ENCODE results near the gene USP17L28. TPM values are rescaled to one million over a fixed set of nuclear protein-coding genes. Genes with fewer than 3 reads are reported as not detected.
"Not testable (repeated sequence)": the region's sequence is repeated elsewhere in the genome, so short reads cannot be mapped to it uniquely, and the experiment has no call there.

USP17L28 gene, protein sequence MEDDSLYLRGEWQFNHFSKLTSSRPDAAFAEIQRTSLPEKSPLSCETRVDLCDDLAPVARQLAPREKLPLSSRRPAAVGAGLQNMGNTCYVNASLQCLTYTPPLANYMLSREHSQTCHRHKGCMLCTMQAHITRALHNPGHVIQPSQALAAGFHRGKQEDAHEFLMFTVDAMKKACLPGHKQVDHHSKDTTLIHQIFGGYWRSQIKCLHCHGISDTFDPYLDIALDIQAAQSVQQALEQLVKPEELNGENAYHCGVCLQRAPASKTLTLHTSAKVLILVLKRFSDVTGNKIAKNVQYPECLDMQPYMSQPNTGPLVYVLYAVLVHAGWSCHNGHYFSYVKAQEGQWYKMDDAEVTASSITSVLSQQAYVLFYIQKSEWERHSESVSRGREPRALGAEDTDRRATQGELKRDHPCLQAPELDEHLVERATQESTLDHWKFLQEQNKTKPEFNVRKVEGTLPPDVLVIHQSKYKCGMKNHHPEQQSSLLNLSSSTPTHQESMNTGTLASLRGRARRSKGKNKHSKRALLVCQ
- polyA plus RNA-seq (2013, experiment 1 of 2) = not detected
- polyA plus RNA-seq (2013, experiment 2 of 2) = not detected

DNA sequence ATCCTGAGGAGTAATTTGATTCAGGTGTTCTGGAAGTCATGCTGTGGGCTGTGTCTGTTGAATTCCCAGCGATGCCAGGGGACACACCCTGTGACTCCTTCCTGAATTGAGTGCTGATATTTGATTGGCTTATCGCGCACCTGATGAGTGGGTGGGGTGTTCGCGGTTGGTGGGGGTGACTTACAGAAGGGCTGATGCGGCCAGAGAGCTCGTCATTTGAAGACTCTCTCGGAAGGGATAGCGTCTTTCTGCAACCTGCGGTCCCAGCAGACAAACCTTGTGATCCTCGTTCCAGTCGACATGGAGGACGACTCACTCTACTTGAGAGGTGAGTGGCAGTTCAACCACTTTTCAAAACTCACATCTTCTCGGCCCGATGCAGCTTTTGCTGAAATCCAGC, at the start of gene USP17L28:
TSS of gene USP17L28 (plus strand) at position 301 of the 400 bp plus-strand sequence. CDS start at position 301, 0 bp downstream.
- not testable (repeated sequence) for H2BK120ac ChIP-seq (ENCODE audit: low read depth, low read length); H2AK5ac ChIP-seq (ENCODE audit: low read length, severe bottlenecking); H3K18ac ChIP-seq (ENCODE audit: low read depth in 1 of 2, low read length in 2 of 2); H3K27me3 ChIP-seq (ENCODE audit: control insufficient read depth in 1 of 2, insufficient read depth in 1 of 2, low read length in 2 of 2); H3K14ac ChIP-seq (ENCODE audit: low read length in 2 of 2); H3K79me1 ChIP-seq (replicated peaks; ENCODE audit: low read length, poor library complexity, severe bottlenecking); H3K36me3 ChIP-seq (ENCODE audit: control insufficient read depth in 1 of 2, insufficient read depth in 2 of 2, low read depth in 1 of 2, low read length in 2 of 2); H3K27ac ChIP-seq (ENCODE audit: low read length, poor library complexity, severe bottlenecking); H3K23ac ChIP-seq (ENCODE audit: low read length in 2 of 2); H4K91ac ChIP-seq (ENCODE audit: low read length); H2BK15ac ChIP-seq (ENCODE audit: low read depth, poor library complexity, severe bottlenecking); H3K9me3 ChIP-seq (ENCODE audit: control insufficient read depth, low read length); H3K9ac ChIP-seq (ENCODE audit: low read length); H2BK5ac ChIP-seq (ENCODE audit: low read depth, low read length, poor library complexity, severe bottlenecking); DNase-seq; H3K4me2 ChIP-seq (ENCODE audit: low read length, poor library complexity, severe bottlenecking); H3K4ac ChIP-seq (ENCODE audit: low read depth in 1 of 2, low read length in 2 of 2); H4K8ac ChIP-seq (ENCODE audit: low read length); H3K4me1 ChIP-seq (ENCODE audit: control insufficient read depth, insufficient read depth, low read depth, low read length); H2BK12ac ChIP-seq (ENCODE audit: low read length in 2 of 2); H2AFZ ChIP-seq (ENCODE audit: low read depth, low read length); H3K4me3 ChIP-seq (ENCODE audit: insufficient read depth in 1 of 2, low read depth in 1 of 2, low read length in 2 of 2)
- no CpG with 5 or more reads among the region's 15 CpGs for WGBS

DNA sequence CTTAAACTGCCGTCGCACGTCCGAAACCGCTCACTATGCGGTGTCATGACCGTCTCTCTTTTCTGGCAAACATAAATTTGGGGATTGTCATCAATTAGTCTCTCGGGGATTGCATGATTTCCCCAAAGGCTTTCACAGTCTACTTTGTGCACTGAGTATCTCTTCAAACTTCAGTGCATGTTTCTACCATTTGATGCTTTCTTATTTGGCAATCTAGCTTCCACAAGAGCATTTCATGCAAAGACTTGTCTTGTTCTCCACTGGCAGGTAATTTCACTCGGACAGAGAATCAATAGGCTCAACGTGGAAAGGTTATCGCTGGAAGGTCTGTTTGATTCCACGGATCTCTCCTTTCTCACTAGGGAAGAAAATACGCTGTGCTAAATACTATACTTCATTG, 24.5 kb upstream of the USP17L28 start:
- not testable (repeated sequence) for H4K8ac ChIP-seq (ENCODE audit: low read length); H3K79me1 ChIP-seq (replicated peaks; ENCODE audit: low read length, poor library complexity, severe bottlenecking); H3K18ac ChIP-seq (ENCODE audit: low read depth in 1 of 2, low read length in 2 of 2); H2BK5ac ChIP-seq (ENCODE audit: low read depth, low read length, poor library complexity, severe bottlenecking); H3K4me2 ChIP-seq (ENCODE audit: low read length, poor library complexity, severe bottlenecking); H4K91ac ChIP-seq (ENCODE audit: low read length); H3K9me3 ChIP-seq (ENCODE audit: control insufficient read depth, low read length); H3K4me1 ChIP-seq (ENCODE audit: control insufficient read depth, insufficient read depth, low read depth, low read length); H3K27ac ChIP-seq (ENCODE audit: low read length, poor library complexity, severe bottlenecking); H2BK15ac ChIP-seq (ENCODE audit: low read depth, poor library complexity, severe bottlenecking); H3K9ac ChIP-seq (ENCODE audit: low read length); H3K4ac ChIP-seq (ENCODE audit: low read depth in 1 of 2, low read length in 2 of 2); H3K4me3 ChIP-seq (ENCODE audit: insufficient read depth in 1 of 2, low read depth in 1 of 2, low read length in 2 of 2); H2AFZ ChIP-seq (ENCODE audit: low read depth, low read length); H3K14ac ChIP-seq (ENCODE audit: low read length in 2 of 2); H3K36me3 ChIP-seq (ENCODE audit: control insufficient read depth in 1 of 2, insufficient read depth in 2 of 2, low read depth in 1 of 2, low read length in 2 of 2); H2BK120ac ChIP-seq (ENCODE audit: low read depth, low read length); H3K27me3 ChIP-seq (ENCODE audit: control insufficient read depth in 1 of 2, insufficient read depth in 1 of 2, low read length in 2 of 2); H2BK12ac ChIP-seq (ENCODE audit: low read length in 2 of 2); DNase-seq; H3K23ac ChIP-seq (ENCODE audit: low read length in 2 of 2); H2AK5ac ChIP-seq (ENCODE audit: low read length, severe bottlenecking)
- 91% methylated on average over 8 of the region's 13 CpGs for WGBS

DNA sequence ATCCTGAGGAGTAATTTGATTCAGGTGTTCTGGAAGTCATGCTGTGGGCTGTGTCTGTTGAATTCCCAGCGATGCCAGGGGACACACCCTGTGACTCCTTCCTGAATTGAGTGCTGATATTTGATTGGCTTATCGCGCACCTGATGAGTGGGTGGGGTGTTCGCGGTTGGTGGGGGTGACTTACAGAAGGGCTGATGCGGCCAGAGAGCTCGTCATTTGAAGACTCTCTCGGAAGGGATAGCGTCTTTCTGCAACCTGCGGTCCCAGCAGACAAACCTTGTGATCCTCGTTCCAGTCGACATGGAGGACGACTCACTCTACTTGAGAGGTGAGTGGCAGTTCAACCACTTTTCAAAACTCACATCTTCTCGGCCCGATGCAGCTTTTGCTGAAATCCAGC, 23.8 kb upstream of the USP17L28 start, which contains the start of gene USP17L24:
TSS of gene USP17L24 (plus strand) at position 301 of the 400 bp plus-strand sequence. CDS start at position 301, 0 bp downstream.
- not testable (repeated sequence) for H3K9me3 ChIP-seq (ENCODE audit: control insufficient read depth, low read length); H2BK12ac ChIP-seq (ENCODE audit: low read length in 2 of 2); H3K4me3 ChIP-seq (ENCODE audit: insufficient read depth in 1 of 2, low read depth in 1 of 2, low read length in 2 of 2); H3K4me1 ChIP-seq (ENCODE audit: control insufficient read depth, insufficient read depth, low read depth, low read length); H2AFZ ChIP-seq (ENCODE audit: low read depth, low read length); H3K9ac ChIP-seq (ENCODE audit: low read length); H3K4me2 ChIP-seq (ENCODE audit: low read length, poor library complexity, severe bottlenecking); DNase-seq; H2AK5ac ChIP-seq (ENCODE audit: low read length, severe bottlenecking); H3K27me3 ChIP-seq (ENCODE audit: control insufficient read depth in 1 of 2, insufficient read depth in 1 of 2, low read length in 2 of 2); H2BK120ac ChIP-seq (ENCODE audit: low read depth, low read length); H3K23ac ChIP-seq (ENCODE audit: low read length in 2 of 2); H4K8ac ChIP-seq (ENCODE audit: low read length); H3K79me1 ChIP-seq (replicated peaks; ENCODE audit: low read length, poor library complexity, severe bottlenecking); H3K14ac ChIP-seq (ENCODE audit: low read length in 2 of 2); H4K91ac ChIP-seq (ENCODE audit: low read length); H3K18ac ChIP-seq (ENCODE audit: low read depth in 1 of 2, low read length in 2 of 2); H3K27ac ChIP-seq (ENCODE audit: low read length, poor library complexity, severe bottlenecking); H3K36me3 ChIP-seq (ENCODE audit: control insufficient read depth in 1 of 2, insufficient read depth in 2 of 2, low read depth in 1 of 2, low read length in 2 of 2); H3K4ac ChIP-seq (ENCODE audit: low read depth in 1 of 2, low read length in 2 of 2); H2BK5ac ChIP-seq (ENCODE audit: low read depth, low read length, poor library complexity, severe bottlenecking); H2BK15ac ChIP-seq (ENCODE audit: low read depth, poor library complexity, severe bottlenecking)
- no CpG with 5 or more reads among the region's 15 CpGs for WGBS

DNA sequence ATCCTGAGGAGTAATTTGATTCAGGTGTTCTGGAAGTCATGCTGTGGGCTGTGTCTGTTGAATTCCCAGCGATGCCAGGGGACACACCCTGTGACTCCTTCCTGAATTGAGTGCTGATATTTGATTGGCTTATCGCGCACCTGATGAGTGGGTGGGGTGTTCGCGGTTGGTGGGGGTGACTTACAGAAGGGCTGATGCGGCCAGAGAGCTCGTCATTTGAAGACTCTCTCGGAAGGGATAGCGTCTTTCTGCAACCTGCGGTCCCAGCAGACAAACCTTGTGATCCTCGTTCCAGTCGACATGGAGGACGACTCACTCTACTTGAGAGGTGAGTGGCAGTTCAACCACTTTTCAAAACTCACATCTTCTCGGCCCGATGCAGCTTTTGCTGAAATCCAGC, 19.1 kb upstream of the USP17L28 start, which contains the start of gene USP17L25:
TSS of gene USP17L25 (plus strand) at position 301 of the 400 bp plus-strand sequence. CDS start at position 301, 0 bp downstream.
- not testable (repeated sequence) for H3K18ac ChIP-seq (ENCODE audit: low read depth in 1 of 2, low read length in 2 of 2); H3K4me3 ChIP-seq (ENCODE audit: insufficient read depth in 1 of 2, low read depth in 1 of 2, low read length in 2 of 2); H2AFZ ChIP-seq (ENCODE audit: low read depth, low read length); H4K8ac ChIP-seq (ENCODE audit: low read length); H3K9ac ChIP-seq (ENCODE audit: low read length); H2BK12ac ChIP-seq (ENCODE audit: low read length in 2 of 2); H2BK15ac ChIP-seq (ENCODE audit: low read depth, poor library complexity, severe bottlenecking); H4K91ac ChIP-seq (ENCODE audit: low read length); H3K4me1 ChIP-seq (ENCODE audit: control insufficient read depth, insufficient read depth, low read depth, low read length); H3K4ac ChIP-seq (ENCODE audit: low read depth in 1 of 2, low read length in 2 of 2); DNase-seq; H3K36me3 ChIP-seq (ENCODE audit: control insufficient read depth in 1 of 2, insufficient read depth in 2 of 2, low read depth in 1 of 2, low read length in 2 of 2); H3K14ac ChIP-seq (ENCODE audit: low read length in 2 of 2); H3K27ac ChIP-seq (ENCODE audit: low read length, poor library complexity, severe bottlenecking); H3K27me3 ChIP-seq (ENCODE audit: control insufficient read depth in 1 of 2, insufficient read depth in 1 of 2, low read length in 2 of 2); H3K23ac ChIP-seq (ENCODE audit: low read length in 2 of 2); H2BK120ac ChIP-seq (ENCODE audit: low read depth, low read length); H2AK5ac ChIP-seq (ENCODE audit: low read length, severe bottlenecking); H2BK5ac ChIP-seq (ENCODE audit: low read depth, low read length, poor library complexity, severe bottlenecking); H3K79me1 ChIP-seq (replicated peaks; ENCODE audit: low read length, poor library complexity, severe bottlenecking); H3K4me2 ChIP-seq (ENCODE audit: low read length, poor library complexity, severe bottlenecking); H3K9me3 ChIP-seq (ENCODE audit: control insufficient read depth, low read length)
- WGBS = no CpG with 5 or more reads among the region's 15 CpGs

Measured in mesenchymal stem cell (in vitro differentiated cells and primary cell).